Spleen (tissue), 7 donors: ENCODE data around the gene FLT4.

Experiments used
- CTCF ChIP-seq, 11 experiments: fragments of 200-600 bp in 7 of 11; fragments of 450-650 bp in 4 of 11; sonication (generic) in 4 of 11; IDR thresholded peaks in 8 of 11; conservative IDR thresholded peaks in 3 of 11; 1 replicate in 7 of 11; 2 replicates in 4 of 11; pipeline versions ENCODE4 v1.4.0 to v1.8.0; 2016 to 2021; ENCODE audit warnings: antibody characterized with exemption in 11 of 11, inconsistent platforms in 4 of 11, mild to moderate bottlenecking in 1 of 11
- POLR2A ChIP-seq, 3 donors: fragments of 450-650 bp; IDR thresholded peaks; one replicate each; pipeline ENCODE4 v1.5.1; 2017; ENCODE audit warnings: antibody characterized with exemption in 3 of 3, mild to moderate bottlenecking in 1 of 3
- POLR2AphosphoS5 ChIP-seq, 3 donors: sonication (generic); formaldehyde crosslinking; IDR thresholded peaks; one replicate each; pipeline ENCODE4 v1.5.1; 2017; ENCODE audit warnings: antibody characterized with exemption in 3 of 3
- donor health status: DM: no; HTN: no; CAD: no; lungs with moderate emphysema.
- donor health status: DM: no; HTN: no; CAD: no.
- donor health status: DM: no; HTN: no; CAD: no.

- TF ChIP-seq CTCF (IDR thresholded peaks at IDR 0.05 in 8 of 11, conservative IDR thresholded peaks at IDR 0.05 in 3 of 11), result peak; percentile 17 to 78 (median 64)
- no peak for TF ChIP-seq POLR2A (IDR thresholded peaks at IDR 0.05)
- TF ChIP-seq POLR2AphosphoS5 (IDR thresholded peaks at IDR 0.05), result no peak
Observed at GRCh38 chr5:180605554-180606214, 43.7 kb downstream of the FLT4 start.
